ENCODE data around the gene TAF8. TPM values are rescaled to one million over a fixed set of nuclear protein-coding genes. Genes with fewer than 3 reads are reported as not detected.

TAF8 gene
- total RNA-seq, 1 experiment from 2014 or later, result 38.4 TPM

GRCh38 chr6:42029062-42029685 lies 21.1 kb upstream of the TAF8 start:
- H4K20me1 ChIP-seq (ENCODE audit: insufficient read depth), result no peaks in the 10 kb centered on the region
- no peaks in the 10 kb centered on the region for H3K9me3 ChIP-seq (ENCODE audit: insufficient read depth, low read depth)
- H3K4me2 ChIP-seq, result no peak overlapping the region
- no peaks in the 10 kb centered on the region for H3K9me2 ChIP-seq (ENCODE audit: insufficient read depth)
- intact Hi-C loops (cut with micrococcal nuclease; ENCODE audit: unreplicated experiment), result no loop called here
- peaks cover 14% of the 10 kb centered on the region for H3K4me1 ChIP-seq (replicated peaks; ENCODE audit: insufficient read depth)
- POLR2A ChIA-PET (ENCODE audit: unreplicated experiment), result interaction anchor here (0.5 to 0.6 kb wide), 2 partner anchors 45 to 244 kb away, joined by 3 to 5 read pairs; no protein-coding TSS in a partner anchor
- CTCF ChIA-PET, result interaction anchor here (0.6 kb wide), 3 partner anchors 12 to 441 kb away, joined by 3 to 16 read pairs (median 10); no protein-coding TSS in a partner anchor
- no peak overlapping the region for H3K4me3 ChIP-seq
- H2AFZ ChIP-seq, result no peak overlapping the region
- H3K27me3 ChIP-seq (ENCODE audit: insufficient read depth, low read depth), result no peaks in the 10 kb centered on the region
- BruUV-seq (replicated peaks), result no TSS peak
- no peak for DNase-seq
- H3K79me2 ChIP-seq (ENCODE audit: low read depth), result no peaks in the 10 kb centered on the region
- no peaks in the 10 kb centered on the region for H3F3A ChIP-seq (ENCODE audit: insufficient read depth, low read depth)
- no peak for TF ChIP-seq EZH2 (IDR thresholded peaks at IDR 0.05; ENCODE audit: low read depth)
- no peak for TF ChIP-seq CTCF (conservative IDR thresholded peaks at IDR 0.05)
- H3K27ac ChIP-seq, result no peak overlapping the region
- no peaks in the 10 kb centered on the region for H3K36me3 ChIP-seq (ENCODE audit: low read depth)

GRCh38 chr6:42029881-42030280 lies 20.4 kb upstream of the TAF8 start:
- H2AFZ ChIP-seq, result no peak overlapping the region
- H4K20me1 ChIP-seq (ENCODE audit: insufficient read depth), result no peaks in the 10 kb centered on the region
- ChIA-PET POLR2A (ENCODE audit: unreplicated experiment) (no interaction called here), CTCF (interaction anchor here (0.6 kb wide), 2 partner anchors 12 to 50 kb away, joined by 3 to 10 read pairs; no protein-coding TSS in a partner anchor)
- intact Hi-C loops (cut with micrococcal nuclease; ENCODE audit: unreplicated experiment), result no loop called here
- TF ChIP-seq CTCF (conservative IDR thresholded peaks at IDR 0.05) (no peak), EZH2 (IDR thresholded peaks at IDR 0.05; ENCODE audit: low read depth) (no peak)
- H3F3A ChIP-seq (ENCODE audit: insufficient read depth, low read depth), result no peaks in the 10 kb centered on the region
- BruUV-seq (replicated peaks), result no TSS peak
- no peak overlapping the region for H3K27ac ChIP-seq
- H3K4me2 ChIP-seq, result no peak overlapping the region
- no peaks in the 10 kb centered on the region for H3K27me3 ChIP-seq (ENCODE audit: insufficient read depth, low read depth)
- H3K79me2 ChIP-seq (ENCODE audit: low read depth), result no peaks in the 10 kb centered on the region
- no peak for DNase-seq
- H3K9me2 ChIP-seq (ENCODE audit: insufficient read depth), result no peaks in the 10 kb centered on the region
- no peaks in the 10 kb centered on the region for H3K9me3 ChIP-seq (ENCODE audit: insufficient read depth, low read depth)
- H3K4me1 ChIP-seq (replicated peaks; ENCODE audit: insufficient read depth), result peaks cover 14% of the 10 kb centered on the region
- no peak overlapping the region for H3K4me3 ChIP-seq
- H3K36me3 ChIP-seq (ENCODE audit: low read depth), result no peaks in the 10 kb centered on the region

GRCh38 chr6:42030585-42031506 lies 19.5 kb upstream of the TAF8 start:
- Histone ChIP-seq H3K4me3 (no peak overlapping the region), H3K4me1 (replicated peaks; ENCODE audit: insufficient read depth) (peaks cover 14% of the 10 kb centered on the region), H2AFZ (no peak overlapping the region), H4K20me1 (ENCODE audit: insufficient read depth) (no peaks in the 10 kb centered on the region), H3K27ac (no peak overlapping the region), H3K9me2 (ENCODE audit: insufficient read depth) (no peaks in the 10 kb centered on the region), H3K79me2 (ENCODE audit: low read depth) (no peaks in the 10 kb centered on the region), H3F3A (ENCODE audit: insufficient read depth, low read depth) (no peaks in the 10 kb centered on the region), H3K4me2 (peak overlapping the region; percentile 11), H3K9me3 (ENCODE audit: insufficient read depth, low read depth) (no peaks in the 10 kb centered on the region), H3K36me3 (ENCODE audit: low read depth) (no peaks in the 10 kb centered on the region), H3K27me3 (ENCODE audit: insufficient read depth, low read depth) (no peaks in the 10 kb centered on the region)
- BruUV-seq (replicated peaks), result no TSS peak
- intact Hi-C loops (cut with micrococcal nuclease; ENCODE audit: unreplicated experiment), result no loop called here
- TF ChIP-seq EZH2 (IDR thresholded peaks at IDR 0.05; ENCODE audit: low read depth), result no peak
- no peak for TF ChIP-seq CTCF (conservative IDR thresholded peaks at IDR 0.05)
- ChIA-PET POLR2A (ENCODE audit: unreplicated experiment) (interaction anchor here (0.6 to 0.7 kb wide), 4 partner anchors 20 to 533 kb away, joined by 4 to 31 read pairs (median 20); partner anchors contain the start of genes TAF8 and UBR2), CTCF (interaction anchor here (0.5 to 1.4 kb wide), 3 partner anchors 13 to 110 kb away, joined by 3 to 24 read pairs (median 5); partner anchors contain the start of genes BYSL and MED20)
- DNase-seq, result peak in 1 of 2 experiments; percentile 71

Measured in PC-9 (cell line).